ENCODE results near the gene SLC6A6. TPM values are rescaled to one million over a fixed set of nuclear protein-coding genes. Genes with fewer than 3 reads are reported as not detected.
A peak's percentile ranks its signal among the peaks of the same experiment; 100 is the strongest.

The SLC6A6 gene
- total RNA-seq, 2 experiments from 2014 or later, result 38.6 to 38.7 TPM

- no peaks in the 10 kb centered on the region for H3K9me3 Mint-ChIP-seq
Observed at GRCh38 chr3:14415501-14415900, 13.1 kb downstream of the SLC6A6 start.

GRCh38 chr3:14416453-14416852 lies 14.0 kb downstream of the SLC6A6 start:
- no peaks in the 10 kb centered on the region for H3K27me3 Mint-ChIP-seq
- peaks cover 11% of the 10 kb centered on the region for H3K4me1 Mint-ChIP-seq
- no peaks in the 10 kb centered on the region for H3K9me3 Mint-ChIP-seq
- no peak overlapping the region for H3K4me3 Mint-ChIP-seq
- no peak for DNase-seq
- H3K27ac Mint-ChIP-seq, result no peak overlapping the region
- H3K36me3 Mint-ChIP-seq, result peaks cover 12% of the 10 kb centered on the region

More at GRCh38 chr3:14415501-14415900, 13.1 kb downstream of the SLC6A6 start:
- DNase-seq, result no peak
- H3K27ac Mint-ChIP-seq, result no peak overlapping the region
- H3K27me3 Mint-ChIP-seq, result no peaks in the 10 kb centered on the region
- peaks cover 15% of the 10 kb centered on the region for H3K4me1 Mint-ChIP-seq
- H3K36me3 Mint-ChIP-seq, result peaks cover 17% of the 10 kb centered on the region
- no peak overlapping the region for H3K4me3 Mint-ChIP-seq

GRCh38 chr3:14418296-14419250 lies 16.2 kb downstream of the SLC6A6 start:
- Mint-ChIP-seq H3K27ac (no peak overlapping the region), H3K27me3 (no peaks in the 10 kb centered on the region), H3K36me3 (peaks cover 11% of the 10 kb centered on the region), H3K4me1 (peaks cover 22% of the 10 kb centered on the region), H3K4me3 (no peak overlapping the region), H3K9me3 (no peaks in the 10 kb centered on the region)
- DNase-seq, result no peak

- Mint-ChIP-seq H3K36me3 (peaks cover 6% of the 10 kb centered on the region), H3K9me3 (no peaks in the 10 kb centered on the region), H3K4me3 (no peak overlapping the region), H3K4me1 (peaks cover 50% of the 10 kb centered on the region), H3K27ac (no peak overlapping the region), H3K27me3 (no peaks in the 10 kb centered on the region)
- DNase-seq, result no peak
Observed at GRCh38 chr3:14422016-14422963, 19.9 kb downstream of the SLC6A6 start.

- H3K4me3 Mint-ChIP-seq, result no peak overlapping the region
- no peak for DNase-seq
- peaks cover 60% of the 10 kb centered on the region for H3K4me1 Mint-ChIP-seq
- peaks cover 6% of the 10 kb centered on the region for H3K36me3 Mint-ChIP-seq
- peak overlapping the region; percentile 58 for H3K27ac Mint-ChIP-seq
- no peaks in the 10 kb centered on the region for H3K27me3 Mint-ChIP-seq
- H3K9me3 Mint-ChIP-seq, result no peaks in the 10 kb centered on the region
Observed at GRCh38 chr3:14423197-14423743, 20.9 kb downstream of the SLC6A6 start.

- peak overlapping the region; percentile 58 for H3K27ac Mint-ChIP-seq
- H3K4me1 Mint-ChIP-seq, result peaks cover 67% of the 10 kb centered on the region
- H3K27me3 Mint-ChIP-seq, result no peaks in the 10 kb centered on the region
- H3K4me3 Mint-ChIP-seq, result no peak overlapping the region
- H3K9me3 Mint-ChIP-seq, result no peaks in the 10 kb centered on the region
- no peak for DNase-seq
- H3K36me3 Mint-ChIP-seq, result peaks cover 6% of the 10 kb centered on the region
Observed at GRCh38 chr3:14423963-14424362, 21.6 kb downstream of the SLC6A6 start.

- Mint-ChIP-seq H3K9me3 (no peaks in the 10 kb centered on the region), H3K4me1 (peaks cover 77% of the 10 kb centered on the region), H3K36me3 (peaks cover 6% of the 10 kb centered on the region), H3K4me3 (no peak overlapping the region), H3K27ac (peak overlapping the region; percentile 79), H3K27me3 (no peaks in the 10 kb centered on the region)
- DNase-seq, result no peak
Observed at GRCh38 chr3:14424711-14425580, 22.5 kb downstream of the SLC6A6 start.

- peak overlapping the region; percentile 79 for H3K27ac Mint-ChIP-seq
- H3K4me3 Mint-ChIP-seq, result peak overlapping the region; percentile 37
- peaks cover 83% of the 10 kb centered on the region for H3K4me1 Mint-ChIP-seq
- H3K9me3 Mint-ChIP-seq, result no peaks in the 10 kb centered on the region
- DNase-seq, result peak; percentile 58
- H3K36me3 Mint-ChIP-seq, result peaks cover 7% of the 10 kb centered on the region
- no peaks in the 10 kb centered on the region for H3K27me3 Mint-ChIP-seq
Observed at GRCh38 chr3:14425581-14426304, 23.3 kb downstream of the SLC6A6 start.

GRCh38 chr3:14426305-14426620 lies 23.9 kb downstream of the SLC6A6 start:
- DNase-seq, result no peak
- Mint-ChIP-seq H3K4me1 (peaks cover 86% of the 10 kb centered on the region), H3K36me3 (peaks cover 8% of the 10 kb centered on the region)

GRCh38 chr3:14428087-14429033 lies 26.0 kb downstream of the SLC6A6 start:
- no peaks in the 10 kb centered on the region for H3K9me3 Mint-ChIP-seq
- peaks cover 13% of the 10 kb centered on the region for H3K36me3 Mint-ChIP-seq
- peak overlapping the region; percentile 82 for H3K27ac Mint-ChIP-seq
- peak; percentile 50 for DNase-seq
- no peaks in the 10 kb centered on the region for H3K27me3 Mint-ChIP-seq
- H3K4me3 Mint-ChIP-seq, result no peak overlapping the region
- peaks cover 94% of the 10 kb centered on the region for H3K4me1 Mint-ChIP-seq

More at GRCh38 chr3:14426305-14426620, 23.9 kb downstream of the SLC6A6 start:
- Mint-ChIP-seq H3K27me3 (no peaks in the 10 kb centered on the region), H3K27ac (peak overlapping the region; percentile 79), H3K4me3 (no peak overlapping the region), H3K9me3 (no peaks in the 10 kb centered on the region)

GRCh38 chr3:14429237-14429636 lies 26.8 kb downstream of the SLC6A6 start:
- H3K27ac Mint-ChIP-seq, result peak overlapping the region; percentile 82
- H3K27me3 Mint-ChIP-seq, result no peaks in the 10 kb centered on the region
- no peak for DNase-seq
- no peak overlapping the region for H3K4me3 Mint-ChIP-seq
- H3K4me1 Mint-ChIP-seq, result peaks cover 92% of the 10 kb centered on the region
- peaks cover 13% of the 10 kb centered on the region for H3K36me3 Mint-ChIP-seq
- H3K9me3 Mint-ChIP-seq, result no peaks in the 10 kb centered on the region

- Mint-ChIP-seq H3K4me3 (no peak overlapping the region), H3K4me1 (peaks cover 92% of the 10 kb centered on the region)
Observed at GRCh38 chr3:14429640-14430039, 27.2 kb downstream of the SLC6A6 start.

GRCh38 chr3:14430053-14430452 lies 27.6 kb downstream of the SLC6A6 start:
- H3K4me3 Mint-ChIP-seq, result no peak overlapping the region

More at GRCh38 chr3:14429640-14430039, 27.2 kb downstream of the SLC6A6 start:
- Mint-ChIP-seq H3K9me3 (no peaks in the 10 kb centered on the region), H3K36me3 (peaks cover 15% of the 10 kb centered on the region), H3K27me3 (no peaks in the 10 kb centered on the region), H3K27ac (peak overlapping the region; percentile 82)
- DNase-seq, result no peak

More at GRCh38 chr3:14430053-14430452, 27.6 kb downstream of the SLC6A6 start:
- DNase-seq, result no peak
- Mint-ChIP-seq H3K36me3 (peaks cover 16% of the 10 kb centered on the region), H3K4me1 (peaks cover 90% of the 10 kb centered on the region), H3K27me3 (no peaks in the 10 kb centered on the region), H3K27ac (peak overlapping the region; percentile 82), H3K9me3 (no peaks in the 10 kb centered on the region)
